Stimulated activated CD4-positive, alpha-beta T cell treated with anti-CD3 and anti-CD28 coated beads, Interleukin-4, amount 100 ng/mL, for 4 hours (primary cell): ENCODE measurements around the gene FSD2.
A peak's percentile ranks its signal among the peaks of the same experiment; 100 is the strongest.
"Not testable (repeated sequence)": the region's sequence is repeated elsewhere in the genome, so short reads cannot be mapped to it uniquely, and the experiment has no call there.

Source experiments
- DNase-seq, 2 experiments: peaks; one replicate each; pipeline ENCODE4 v3.0.0-alpha.2; 2020

The FSD2 gene

GRCh38 chr15:82829234-82829633 lies 23.4 kb upstream of the FSD2 start:
- no peak for DNase-seq

GRCh38 chr15:82828075-82828474 lies 22.2 kb upstream of the FSD2 start:
- no peak for DNase-seq

GRCh38 chr15:82823049-82823448 lies 17.2 kb upstream of the FSD2 start:
- no peak for DNase-seq

- DNase-seq, result not testable (repeated sequence)
These were observed 16.0 kb upstream of the FSD2 start for GRCh38 chr15:82821851-82822250.

GRCh38 chr15:82821396-82821795 lies 15.5 kb upstream of the FSD2 start:
- DNase-seq, result not testable (repeated sequence)

- no peak for DNase-seq
These were observed 14.3 kb upstream of the FSD2 start for GRCh38 chr15:82820128-82820527.

GRCh38 chr15:82812994-82813393 lies 7.1 kb upstream of the FSD2 start:
- no peak for DNase-seq

- peak in 1 of 2 experiments; percentile 52 for DNase-seq
These were observed 5.1 kb upstream of the FSD2 start for GRCh38 chr15:82810890-82811426.

GRCh38 chr15:82810061-82810889 lies 4.4 kb upstream of the FSD2 start:
- DNase-seq, result peak in 1 of 2 experiments; percentile 4

GRCh38 chr15:82809308-82810060 lies 3.6 kb upstream of the FSD2 start, which contains the start of gene WHAMM:
Gene WHAMM (plus strand): TSS chr15:82809628. CDS start chr15:82809727, 99 bp downstream.
- DNase-seq, result peak; percentile 88 to 95

GRCh38 chr15:82808634-82809041 lies 2.8 kb upstream of the FSD2 start:
- DNase-seq, result no peak

- no peak for DNase-seq
These were observed 2.2 kb upstream of the FSD2 start for GRCh38 chr15:82807920-82808633.

- DNase-seq, result no peak
These were observed 1.3 kb downstream of the FSD2 start for GRCh38 chr15:82804575-82804949.

- no peak for DNase-seq
These were observed 1.9 kb downstream of the FSD2 start for GRCh38 chr15:82803793-82804574.

- no peak for DNase-seq
These were observed 3.4 kb downstream of the FSD2 start for GRCh38 chr15:82802497-82802896.

- DNase-seq, result no peak
These were observed 6.6 kb downstream of the FSD2 start for GRCh38 chr15:82799183-82799841.

GRCh38 chr15:82798531-82799166 lies 7.2 kb downstream of the FSD2 start:
- DNase-seq, result no peak

- DNase-seq, result no peak
These were observed 7.8 kb downstream of the FSD2 start for GRCh38 chr15:82798104-82798503.

GRCh38 chr15:82793737-82794136 lies 12.1 kb downstream of the FSD2 start:
- no peak for DNase-seq

- no peak for DNase-seq
These were observed 13.8 kb downstream of the FSD2 start for GRCh38 chr15:82792068-82792467.

GRCh38 chr15:82790321-82790720 lies 15.5 kb downstream of the FSD2 start:
- DNase-seq, result no peak
